Choroid plexus epithelial cell (primary cell): ENCODE measurements around the gene HAPLN2.
"Not testable (repeated sequence)": the region's sequence is repeated elsewhere in the genome, so short reads cannot be mapped to it uniquely, and the experiment has no call there.

Source experiments
- DNase-seq: peaks from one replicate; pipeline ENCODE4 v3.0.0-alpha.2; 2010; ENCODE audit warnings: low read depth
- H3K4me3 ChIP-seq: 2 replicates; pipeline ENCODE4 v1.5.1; 2011; ENCODE audit warnings: low read depth, mild to moderate bottlenecking, control low read depth, low read length, moderate library complexity
- CTCF ChIP-seq: conservative IDR thresholded peaks from 2 replicates; pipeline ENCODE4 v1.5.1; 2011; ENCODE audit warnings: low read depth, mild to moderate bottlenecking, control low read depth, inconsistent platforms, low read length, moderate library complexity

Gene HAPLN2

GRCh38 chr1:156608036-156608674, 11.1 kb upstream of the HAPLN2 start:
- TF ChIP-seq CTCF = peak; percentile 91
- H3K4me3 ChIP-seq = no peak overlapping the region

GRCh38 chr1:156608981-156609380, 10.2 kb upstream of the HAPLN2 start:
- H3K4me3 ChIP-seq = no peak overlapping the region
- DNase-seq = peak; percentile 40
- peak; percentile 72 for TF ChIP-seq CTCF

More at GRCh38 chr1:156608036-156608674, 11.1 kb upstream of the HAPLN2 start:
- DNase-seq = peak; percentile 86

GRCh38 chr1:156610072-156610471, 9.1 kb upstream of the HAPLN2 start:
- H3K4me3 ChIP-seq = not testable (repeated sequence)

GRCh38 chr1:156612666-156613065, 6.5 kb upstream of the HAPLN2 start:
- no peak for TF ChIP-seq CTCF
- no peak for DNase-seq

More at GRCh38 chr1:156610072-156610471, 9.1 kb upstream of the HAPLN2 start:
- DNase-seq = not testable (repeated sequence)

GRCh38 chr1:156615946-156616345, 3.3 kb upstream of the HAPLN2 start:
- H3K4me3 ChIP-seq = no peak overlapping the region
- no peak for TF ChIP-seq CTCF
- DNase-seq = no peak

More at GRCh38 chr1:156612666-156613065, 6.5 kb upstream of the HAPLN2 start:
- H3K4me3 ChIP-seq = no peak overlapping the region

- DNase-seq = peak; percentile 73
- TF ChIP-seq CTCF = peak; percentile 35
Observed at GRCh38 chr1:156616463-156616862, 2.8 kb upstream of the HAPLN2 start.

GRCh38 chr1:156619582-156619955, 354 bp downstream of the HAPLN2 start:
- H3K4me3 ChIP-seq = no peak overlapping the region
- DNase-seq = no peak
- TF ChIP-seq CTCF = no peak

More at GRCh38 chr1:156616463-156616862, 2.8 kb upstream of the HAPLN2 start:
- no peak overlapping the region for H3K4me3 ChIP-seq
